Fibroblast of lung (primary cell): ENCODE data around the gene COMMD3.

ENCODE experiments used
- CTCF ChIP-seq, 2 donors: IDR thresholded peaks in 1 of 2; conservative IDR thresholded peaks in 1 of 2; 1 replicate in 1 of 2; 2 replicates in 1 of 2; pipeline ENCODE4 v1.5.1; 2011 to 2012; ENCODE audit warnings: low read length in 2 of 2, control low read depth in 1 of 2, inconsistent platforms in 1 of 2, low read depth in 1 of 2, mild to moderate bottlenecking in 1 of 2
- EZH2 ChIP-seq: IDR thresholded peaks from 2 replicates; pipeline ENCODE4 v1.5.1; 2012; ENCODE audit warnings: low read length, control low read depth, mild to moderate bottlenecking; ENCODE audit errors: missing control alignments

GRCh38 chr10:22319547-22319979, 3.4 kb downstream of the COMMD3 start:
- TF ChIP-seq EZH2 (no peak), CTCF (conservative IDR thresholded peaks at IDR 0.05 in 1 of 2, IDR thresholded peaks at IDR 0.05 in 1 of 2; ENCODE audit: low read depth in 1 of 2, low read length in 2 of 2) (no peak)
